BLaER1 treated with 17β-estradiol and CSF1 and Interleukin-3, amounts not matched to agents 10 nM and 100 nM (cell line): ENCODE measurements around the gene KIF1A.

Experiments
- H3K27ac ChIP-seq, 11 experiments: shearing (Covaris generic); formaldehyde crosslinking; 2 replicates each; pipeline ENCODE4 v1.8.1; 2022
- H3K27me3 ChIP-seq, 11 experiments: shearing (Covaris generic); formaldehyde crosslinking; 2 replicates each; pipeline ENCODE4 v1.8.1; 2022
- H3K36me3 ChIP-seq, 11 experiments: shearing (Covaris generic); formaldehyde crosslinking; 2 replicates each; pipeline ENCODE4 v1.8.1; 2022
- H3K4me1 ChIP-seq, 10 experiments: shearing (Covaris generic); formaldehyde crosslinking; 2 replicates each; pipeline ENCODE4 v1.8.1; 2022
- H3K4me2 ChIP-seq, 11 experiments: shearing (Covaris generic); formaldehyde crosslinking; 2 replicates each; pipeline ENCODE4 v1.8.1; 2022
- H3K4me3 ChIP-seq, 10 experiments: shearing (Covaris generic); formaldehyde crosslinking; 2 replicates each; pipeline ENCODE4 v1.8.1; 2022
- H3K9ac ChIP-seq, 11 experiments: shearing (Covaris generic); formaldehyde crosslinking; 2 replicates each; pipeline ENCODE4 v1.8.1; 2022
- H3K9me3 ChIP-seq, 11 experiments: shearing (Covaris generic); formaldehyde crosslinking; replicated peaks in 1 of 11; 2 replicates each; pipeline ENCODE4 v1.8.1; 2022
- H4K20me1 ChIP-seq, 11 experiments: shearing (Covaris generic); formaldehyde crosslinking; 2 replicates each; pipeline ENCODE4 v1.8.1; 2022
- Cebpa-rat ChIP-seq, 11 experiments: shearing (Covaris generic); IDR thresholded peaks; 2 replicates each; pipeline ENCODE4 v1.8.1; 2022

KIF1A gene

GRCh38 chr2:240745962-240746361 is 74.1 kb downstream of the KIF1A start:
- peaks cover 0 to 24% (median 6%) of the 10 kb centered on the region in 10 experiments; a peak in 15 of 20 replicates for H3K4me1 ChIP-seq
- H3K27ac ChIP-seq = no peak overlapping the region
- no peak overlapping the region for H3K4me3 ChIP-seq
- no peaks in the 10 kb centered on the region for H3K27me3 ChIP-seq
- TF ChIP-seq Cebpa-rat (IDR thresholded peaks at IDR 0.05) = no peak
- H3K9me3 ChIP-seq = no peaks in the 10 kb centered on the region
- no peak overlapping the region for H3K9ac ChIP-seq
- H3K36me3 ChIP-seq = no peaks in the 10 kb centered on the region
- H4K20me1 ChIP-seq = peaks cover 0 to 3% (median 0%) of the 10 kb centered on the region in 11 experiments; a peak in 2 of 22 replicates
- no peak overlapping the region for H3K4me2 ChIP-seq

GRCh38 chr2:240745456-240745855 is 74.6 kb downstream of the KIF1A start:
- no peak overlapping the region for H3K4me3 ChIP-seq
- H3K4me1 ChIP-seq = peaks cover 0 to 20% (median 6%) of the 10 kb centered on the region in 10 experiments; a peak in 12 of 20 replicates
- H4K20me1 ChIP-seq = peaks cover 0 to 8% (median 0%) of the 10 kb centered on the region in 11 experiments; a peak in 2 of 22 replicates
- no peaks in the 10 kb centered on the region for H3K36me3 ChIP-seq
- H3K9me3 ChIP-seq = no peaks in the 10 kb centered on the region
- TF ChIP-seq Cebpa-rat (IDR thresholded peaks at IDR 0.05) = no peak
- H3K27me3 ChIP-seq = no peaks in the 10 kb centered on the region
- H3K27ac ChIP-seq = no peak overlapping the region
- peak overlapping the region in 3 of 11 experiments; percentile 8 to 46 (median 36); a peak in 5 of 22 replicates for H3K4me2 ChIP-seq
- H3K9ac ChIP-seq = no peak overlapping the region

GRCh38 chr2:240742602-240743095 is 77.4 kb downstream of the KIF1A start:
- no peak for TF ChIP-seq Cebpa-rat (IDR thresholded peaks at IDR 0.05)
- Histone ChIP-seq H3K9ac (no peak overlapping the region; a peak in 1 of 22 replicates), H3K4me3 (no peak overlapping the region), H3K27me3 (no peaks in the 10 kb centered on the region), H3K36me3 (no peaks in the 10 kb centered on the region), H3K4me1 (peaks cover 0 to 19% (median 9%) of the 10 kb centered on the region in 10 experiments; a peak in 9 of 20 replicates), H4K20me1 (peaks cover 0 to 8% (median 0%) of the 10 kb centered on the region in 11 experiments; a peak in 3 of 22 replicates), H3K4me2 (no peak overlapping the region), H3K27ac (no peak overlapping the region), H3K9me3 (no peaks in the 10 kb centered on the region)

- H3K4me1 ChIP-seq = peaks cover 0 to 19% (median 9%) of the 10 kb centered on the region in 10 experiments; a peak in 9 of 20 replicates
- no peaks in the 10 kb centered on the region for H3K9me3 ChIP-seq
- no peak overlapping the region for H3K4me2 ChIP-seq
- peaks cover 0 to 16% (median 0%) of the 10 kb centered on the region in 11 experiments; a peak in 2 of 22 replicates for H4K20me1 ChIP-seq
- no peaks in the 10 kb centered on the region for H3K36me3 ChIP-seq
- no peak overlapping the region for H3K4me3 ChIP-seq
- H3K9ac ChIP-seq = no peak overlapping the region
- H3K27ac ChIP-seq = no peak overlapping the region
- no peak for TF ChIP-seq Cebpa-rat (IDR thresholded peaks at IDR 0.05)
- H3K27me3 ChIP-seq = no peaks in the 10 kb centered on the region
These were observed 78.9 kb downstream of the KIF1A start for GRCh38 chr2:240741091-240741490.

GRCh38 chr2:240739797-240740196 is 80.2 kb downstream of the KIF1A start:
- Histone ChIP-seq H3K4me2 (peak overlapping the region in 4 of 11 experiments; percentile 3 to 28 (median 11); a peak in 3 of 22 replicates), H3K4me3 (no peak overlapping the region), H4K20me1 (peaks cover 0 to 16% (median 0%) of the 10 kb centered on the region in 11 experiments; a peak in 2 of 22 replicates), H3K9me3 (no peaks in the 10 kb centered on the region), H3K27ac (no peak overlapping the region), H3K36me3 (no peaks in the 10 kb centered on the region), H3K27me3 (no peaks in the 10 kb centered on the region), H3K9ac (no peak overlapping the region), H3K4me1 (peaks cover 0 to 14% (median 8%) of the 10 kb centered on the region in 10 experiments; a peak in 8 of 20 replicates)
- TF ChIP-seq Cebpa-rat (IDR thresholded peaks at IDR 0.05) = no peak

GRCh38 chr2:240737958-240738357 is 82.1 kb downstream of the KIF1A start:
- Histone ChIP-seq H3K4me1 (peaks cover 0 to 22% (median 18%) of the 10 kb centered on the region in 10 experiments; a peak in 16 of 20 replicates), H3K9ac (no peak overlapping the region), H3K4me3 (no peak overlapping the region), H3K27ac (no peak overlapping the region), H4K20me1 (peaks cover 0 to 29% (median 0%) of the 10 kb centered on the region in 11 experiments; a peak in 2 of 22 replicates), H3K4me2 (no peak overlapping the region), H3K36me3 (no peaks in the 10 kb centered on the region), H3K9me3 (no peaks in the 10 kb centered on the region), H3K27me3 (peaks cover 0 to 7% (median 0%) of the 10 kb centered on the region in 11 experiments; a peak in 6 of 22 replicates)
- TF ChIP-seq Cebpa-rat (IDR thresholded peaks at IDR 0.05) = no peak

GRCh38 chr2:240737512-240737911 is 82.5 kb downstream of the KIF1A start:
- peaks cover 0 to 8% (median 0%) of the 10 kb centered on the region in 11 experiments; a peak in 6 of 22 replicates for H3K27me3 ChIP-seq
- peaks cover 0 to 23% (median 19%) of the 10 kb centered on the region in 10 experiments; a peak in 16 of 20 replicates for H3K4me1 ChIP-seq
- no peaks in the 10 kb centered on the region for H3K36me3 ChIP-seq
- H4K20me1 ChIP-seq = peaks cover 0 to 30% (median 0%) of the 10 kb centered on the region in 11 experiments; a peak in 2 of 22 replicates
- H3K9me3 ChIP-seq = no peaks in the 10 kb centered on the region
- H3K4me3 ChIP-seq = no peak overlapping the region
- no peak overlapping the region for H3K27ac ChIP-seq
- no peak overlapping the region for H3K4me2 ChIP-seq
- no peak overlapping the region for H3K9ac ChIP-seq
- TF ChIP-seq Cebpa-rat (IDR thresholded peaks at IDR 0.05) = no peak

- Histone ChIP-seq H3K9ac (no peak overlapping the region), H3K27ac (no peak overlapping the region), H4K20me1 (peaks cover 0 to 30% (median 0%) of the 10 kb centered on the region in 11 experiments; a peak in 2 of 22 replicates), H3K4me1 (peaks cover 0 to 24% (median 20%) of the 10 kb centered on the region in 10 experiments; a peak in 16 of 20 replicates), H3K9me3 (no peaks in the 10 kb centered on the region), H3K4me2 (no peak overlapping the region), H3K36me3 (no peaks in the 10 kb centered on the region), H3K4me3 (no peak overlapping the region), H3K27me3 (peaks cover 0 to 8% (median 0%) of the 10 kb centered on the region in 11 experiments; a peak in 6 of 22 replicates)
- no peak for TF ChIP-seq Cebpa-rat (IDR thresholded peaks at IDR 0.05)
These were observed 83.5 kb downstream of the KIF1A start for GRCh38 chr2:240736281-240737250.

- Histone ChIP-seq H3K4me1 (peaks cover 9 to 35% (median 28%) of the 10 kb centered on the region in 10 experiments; a peak in 19 of 20 replicates), H3K27me3 (peaks cover 0 to 18% (median 0%) of the 10 kb centered on the region in 11 experiments; a peak in 7 of 22 replicates), H3K9ac (no peak overlapping the region), H3K36me3 (no peaks in the 10 kb centered on the region), H3K27ac (no peak overlapping the region), H3K4me3 (no peak overlapping the region), H3K9me3 (no peaks in the 10 kb centered on the region), H3K4me2 (no peak overlapping the region), H4K20me1 (peaks cover 0 to 22% (median 0%) of the 10 kb centered on the region in 11 experiments; a peak in 7 of 22 replicates)
- no peak for TF ChIP-seq Cebpa-rat (IDR thresholded peaks at IDR 0.05)
These were observed 84.5 kb downstream of the KIF1A start for GRCh38 chr2:240735476-240735875.
